Endodermal cell (in vitro differentiated cells): ENCODE results near the gene ACTN4. TPM values are rescaled to one million over a fixed set of nuclear protein-coding genes. Genes with fewer than 3 reads are reported as not detected.

Experiments
- DNase-seq: peaks from one replicate; pipeline ENCODE4 v3.0.0-alpha.2; 2017
- H3K27ac ChIP-seq: 2 replicates; pipeline ENCODE4 v1.5.1; 2013; ENCODE audit warnings: mild to moderate bottlenecking, low read depth, low read length, moderate library complexity
- H3K27me3 ChIP-seq: 2 replicates; pipeline ENCODE4 v1.6.1; 2013; ENCODE audit warnings: mild to moderate bottlenecking, low read length, moderate library complexity; ENCODE audit not compliant: insufficient read depth, control insufficient read depth, poor library complexity, severe bottlenecking
- H3K36me3 ChIP-seq: 2 replicates; pipeline ENCODE4 v1.7.0; 2013; ENCODE audit warnings: mild to moderate bottlenecking, low read length, moderate library complexity; ENCODE audit not compliant: control insufficient read depth, insufficient read depth
- H3K4me1 ChIP-seq: one replicate; pipeline ENCODE4 v1.7.0; 2013; ENCODE audit warnings: low read length; ENCODE audit not compliant: control insufficient read depth, insufficient read depth
- H3K4me3 ChIP-seq: 2 replicates; pipeline ENCODE4 v1.5.1; 2013; ENCODE audit warnings: mild to moderate bottlenecking, low read length, moderate library complexity
- H3K9ac ChIP-seq: 2 replicates; pipeline ENCODE4 v1.6.1; 2013; ENCODE audit warnings: mild to moderate bottlenecking, low read length, moderate library complexity; ENCODE audit not compliant: poor library complexity, severe bottlenecking; ENCODE audit errors: extremely low read depth
- H3K9me3 ChIP-seq: 2 replicates; pipeline ENCODE4 v1.6.1; 2013; ENCODE audit warnings: mild to moderate bottlenecking, low read length, moderate library complexity; ENCODE audit not compliant: control insufficient read depth
- H3K27ac Mint-ChIP-seq: 2 replicates; pipeline ENCODE4 v1.8.0; 2020; ENCODE audit warnings: mixed read lengths
- H3K27me3 Mint-ChIP-seq: 2 replicates; pipeline ENCODE4 v1.8.0; 2021; ENCODE audit warnings: mild to moderate bottlenecking, mixed read lengths; ENCODE audit not compliant: insufficient read depth
- H3K36me3 Mint-ChIP-seq: 2 replicates; pipeline ENCODE4 v1.8.0; 2020; ENCODE audit warnings: low read depth, mixed read lengths
- H3K4me1 Mint-ChIP-seq: 2 replicates; pipeline ENCODE4 v1.8.0; 2020; ENCODE audit warnings: mixed read lengths
- H3K4me3 Mint-ChIP-seq: 2 replicates; pipeline ENCODE4 v1.8.0; 2020; ENCODE audit warnings: mild to moderate bottlenecking, moderate library complexity, mixed read lengths
- H3K9me3 Mint-ChIP-seq: 2 replicates; pipeline ENCODE4 v1.8.0; 2020; ENCODE audit warnings: mild to moderate bottlenecking, mixed read lengths
- CTCF ChIP-seq: fragments of 200-600 bp; sonication (generic); conservative IDR thresholded peaks from 2 replicates; pipeline ENCODE4 v1.5.0; 2021; ENCODE audit warnings: antibody characterized with exemption, mild to moderate bottlenecking
- WGBS, 2 experiments: methylation state at CpG; one replicate each; pipeline versions ENCODE4 v1.1.5 to v1.1.7; 2013; ENCODE audit warnings: missing lambda C conversion rate in 2 of 2, mixed read lengths in 1 of 2; ENCODE audit not compliant: insufficient coverage in 1 of 2, insufficient read length in 1 of 2; 5-methylcytosine and 5-hydroxymethylcytosine counted together
- total RNA-seq, 2 donors: library from RNA; stranded (reverse); fragmentation: NEBNext Ultra II Directional in 1 of 2; extraction: Animal tissue kit (Norgen Biotek cat#: 25700) in 1 of 2; gene quantifications; 2 replicates in 1 of 2; 3 replicates in 1 of 2; pipeline ENCODE4 v1.2.1, GENCODE V29; 2021

The ACTN4 gene
- total RNA-seq, 2 donors from 2014 or later, result 378 to 437 TPM

DNA sequence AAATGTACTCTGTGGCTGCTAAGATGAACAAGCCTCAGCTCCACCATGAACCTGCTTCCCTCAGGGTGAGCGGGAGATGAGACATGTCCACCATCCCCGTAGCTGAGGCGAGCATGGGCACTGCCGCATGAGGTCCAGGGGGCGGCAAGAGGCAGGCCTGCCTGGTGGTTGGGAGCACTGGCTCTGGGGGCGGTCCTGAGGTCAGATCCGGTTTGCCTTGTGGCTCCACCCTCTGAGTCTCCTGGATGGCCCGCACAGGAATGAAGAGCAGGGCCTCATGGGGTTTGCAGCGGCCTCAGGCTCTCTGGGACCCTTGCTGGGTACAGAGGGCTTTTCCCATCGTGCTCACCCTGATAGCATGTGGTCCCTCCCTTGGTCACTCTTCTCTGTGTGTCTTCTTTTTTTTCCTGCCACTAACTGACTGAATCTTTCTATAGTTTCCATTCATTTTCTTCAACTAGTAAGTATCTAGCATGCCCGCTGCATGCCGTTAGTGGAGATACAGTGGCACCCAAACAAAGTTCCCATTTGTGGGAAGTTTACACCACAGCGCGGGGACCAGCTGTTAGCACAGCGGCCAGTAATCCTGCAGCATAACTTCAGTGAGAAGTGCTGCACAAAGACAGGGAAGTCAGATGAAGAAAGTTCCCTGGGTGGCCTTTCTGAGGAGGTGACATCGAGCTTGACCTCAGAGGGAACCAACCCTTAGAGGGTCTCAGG, 59.5 kb downstream of the ACTN4 start:
- peaks cover 87% of the 10 kb centered on the region for H3K36me3 ChIP-seq
- no peaks in the 10 kb centered on the region for H3K4me1 Mint-ChIP-seq

DNA sequence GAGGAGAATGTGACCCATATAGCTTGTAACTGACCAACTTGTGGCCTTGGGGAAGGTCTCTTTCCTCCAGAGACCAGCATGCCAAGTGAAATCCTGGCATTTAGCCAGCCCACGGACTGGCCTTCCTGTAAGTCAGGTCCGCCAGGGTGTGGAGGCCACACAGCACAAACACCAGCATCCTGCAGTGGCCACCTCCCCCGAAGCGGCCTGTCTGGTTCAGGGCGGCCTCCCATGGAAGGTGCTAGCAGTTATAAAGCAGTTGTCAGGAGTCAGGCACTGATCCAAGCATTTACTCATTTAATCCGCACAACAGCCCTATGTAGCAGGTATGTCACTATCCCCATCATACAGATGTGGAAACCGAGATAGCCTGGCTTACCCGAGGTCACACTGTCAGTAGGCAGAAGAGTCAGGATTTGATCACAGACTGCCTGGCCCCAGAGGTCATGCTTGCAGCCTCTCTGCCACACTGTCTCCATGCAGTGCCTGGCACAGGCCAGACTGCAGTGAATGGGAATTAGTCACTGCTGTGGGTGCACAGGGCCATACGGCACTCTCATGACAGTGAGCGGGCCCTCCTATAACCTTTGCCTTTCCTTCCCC, 60.2 kb downstream of the ACTN4 start:
- H3K4me3 Mint-ChIP-seq, result no peak overlapping the region
- WGBS, 2 experiments, result 95 to 100% methylated on average over 6 to 10 of the region's 10 CpGs
- no peak for DNase-seq
- TF ChIP-seq CTCF, result no peak
- Histone ChIP-seq H3K36me3 (peaks cover 89% of the 10 kb centered on the region), H3K9ac (no peak overlapping the region), H3K4me1 (no peaks in the 10 kb centered on the region), H3K4me3 (no peak overlapping the region), H3K27me3 (no peaks in the 10 kb centered on the region), H3K9me3 (no peaks in the 10 kb centered on the region), H3K27ac (no peak overlapping the region)
- H3K4me1 Mint-ChIP-seq, result no peaks in the 10 kb centered on the region
- H3K36me3 Mint-ChIP-seq, result peaks cover 73% of the 10 kb centered on the region
- H3K27ac Mint-ChIP-seq, result no peak overlapping the region
- H3K9me3 Mint-ChIP-seq, result no peaks in the 10 kb centered on the region
- no peaks in the 10 kb centered on the region for H3K27me3 Mint-ChIP-seq

More for the DNA sequence above, 59.5 kb downstream of the ACTN4 start:
- no peaks in the 10 kb centered on the region for H3K9me3 ChIP-seq
- H3K27me3 ChIP-seq, result no peaks in the 10 kb centered on the region
- H3K4me3 ChIP-seq, result no peak overlapping the region
- WGBS, 2 experiments, result 88 to 93% methylated on average over 15 to 16 of the region's 16 CpGs
- Mint-ChIP-seq H3K36me3 (peaks cover 73% of the 10 kb centered on the region), H3K27ac (peak overlapping the region; percentile 26), H3K27me3 (no peaks in the 10 kb centered on the region), H3K4me3 (no peak overlapping the region), H3K9me3 (no peaks in the 10 kb centered on the region)
- H3K27ac ChIP-seq, result no peak overlapping the region
- TF ChIP-seq CTCF, result no peak
- H3K4me1 ChIP-seq, result no peaks in the 10 kb centered on the region
- no peak overlapping the region for H3K9ac ChIP-seq
- no peak for DNase-seq

- Mint-ChIP-seq H3K4me3 (no peak overlapping the region), H3K27ac (peak overlapping the region; percentile 58), H3K9me3 (no peaks in the 10 kb centered on the region), H3K36me3 (peaks cover 71% of the 10 kb centered on the region), H3K4me1 (no peaks in the 10 kb centered on the region), H3K27me3 (no peaks in the 10 kb centered on the region)
- no peak for DNase-seq
- no peaks in the 10 kb centered on the region for H3K27me3 ChIP-seq
- H3K4me1 ChIP-seq, result no peaks in the 10 kb centered on the region
- no peak overlapping the region for H3K27ac ChIP-seq
- H3K9me3 ChIP-seq, result no peaks in the 10 kb centered on the region
- peaks cover 90% of the 10 kb centered on the region for H3K36me3 ChIP-seq
- H3K4me3 ChIP-seq, result no peak overlapping the region
- WGBS, 2 experiments, result 94% methylated on average over 3 to 10 of the region's 10 CpGs
- no peak for TF ChIP-seq CTCF
- H3K9ac ChIP-seq, result no peak overlapping the region
Measured at GRCh38 chr19:38708413-38709024, 61.1 kb downstream of the ACTN4 start.
